ENCODE data around the gene PILRA. TPM values are rescaled to one million over a fixed set of nuclear protein-coding genes. Genes with fewer than 3 reads are reported as not detected.
A peak's percentile ranks its signal among the peaks of the same experiment; 100 is the strongest.

The PILRA gene
- total RNA-seq, 3 donors from 2014 or later, result 4.3 to 9.9 (median 7.9) TPM

GRCh38 chr7:100430493-100431285, 57.4 kb downstream of the PILRA start:
- intact Hi-C loops (cut with DNase I; ENCODE audit: low total_unique reads), result no loop called here
- no peaks in the 10 kb centered on the region for H3K36me3 ChIP-seq
- H3K27me3 ChIP-seq, result no peaks in the 10 kb centered on the region
- H3K4me3 ChIP-seq, result peak overlapping the region; percentile 85 to 98 (median 88)
- TF ChIP-seq POLR2AphosphoS5 (IDR thresholded peaks at IDR 0.05) (no peak), POLR2A (IDR thresholded peaks at IDR 0.05) (no peak), CTCF (IDR thresholded peaks at IDR 0.05) (no peak)
- DNase-seq (ENCODE audit: low spot score in 2 of 2), result no peak
- peaks cover 8 to 33% of the 10 kb centered on the region in 2 donors for H3K4me1 ChIP-seq
- peak overlapping the region; percentile 99 to 100 for H3K27ac ChIP-seq
- no peaks in the 10 kb centered on the region for H3K9me3 ChIP-seq

GRCh38 chr7:100431286-100431735, 58.0 kb downstream of the PILRA start:
- peak overlapping the region; percentile 99 to 100 for H3K27ac ChIP-seq
- no peak for DNase-seq (ENCODE audit: low spot score in 2 of 2)
- H3K9me3 ChIP-seq, result no peaks in the 10 kb centered on the region
- peak overlapping the region in 2 of 3 donors; percentile 88 to 98 for H3K4me3 ChIP-seq
- H3K27me3 ChIP-seq, result no peaks in the 10 kb centered on the region
- no peaks in the 10 kb centered on the region for H3K36me3 ChIP-seq
- intact Hi-C loops (cut with DNase I; ENCODE audit: low total_unique reads), result no loop called here
- TF ChIP-seq POLR2AphosphoS5 (IDR thresholded peaks at IDR 0.05), result no peak
- TF ChIP-seq CTCF (IDR thresholded peaks at IDR 0.05), result no peak
- no peak for TF ChIP-seq POLR2A (IDR thresholded peaks at IDR 0.05)
- peaks cover 8 to 33% of the 10 kb centered on the region in 2 donors for H3K4me1 ChIP-seq

- Histone ChIP-seq H3K4me3 (peak overlapping the region in 1 of 3 donors; percentile 98), H3K4me1 (peaks cover 8 to 33% of the 10 kb centered on the region in 2 donors), H3K36me3 (no peaks in the 10 kb centered on the region), H3K27me3 (no peaks in the 10 kb centered on the region), H3K27ac (peak overlapping the region; percentile 99 to 100), H3K9me3 (no peaks in the 10 kb centered on the region)
- intact Hi-C loops (cut with DNase I; ENCODE audit: low total_unique reads), result no loop called here
- TF ChIP-seq POLR2AphosphoS5 (IDR thresholded peaks at IDR 0.05), result no peak
- no peak for TF ChIP-seq CTCF (IDR thresholded peaks at IDR 0.05)
- TF ChIP-seq POLR2A (IDR thresholded peaks at IDR 0.05), result no peak
- DNase-seq (ENCODE audit: low spot score in 2 of 2), result no peak
Observed at GRCh38 chr7:100432053-100432452, 58.8 kb downstream of the PILRA start.

- Histone ChIP-seq H3K27ac (peak overlapping the region; percentile 76 to 99), H3K36me3 (no peaks in the 10 kb centered on the region), H3K9me3 (no peaks in the 10 kb centered on the region), H3K27me3 (no peaks in the 10 kb centered on the region), H3K4me1 (peaks cover 8 to 33% of the 10 kb centered on the region in 2 donors), H3K4me3 (peak overlapping the region in 1 of 3 donors; percentile 98)
- no peak for TF ChIP-seq CTCF (IDR thresholded peaks at IDR 0.05)
- no peak for TF ChIP-seq POLR2A (IDR thresholded peaks at IDR 0.05)
- no peak for TF ChIP-seq POLR2AphosphoS5 (IDR thresholded peaks at IDR 0.05)
- DNase-seq (ENCODE audit: low spot score in 2 of 2), result no peak
- intact Hi-C loops (cut with DNase I; ENCODE audit: low total_unique reads), result no loop called here
Observed at GRCh38 chr7:100432621-100433275, 59.5 kb downstream of the PILRA start.

- Histone ChIP-seq H3K4me1 (peaks cover 8 to 33% of the 10 kb centered on the region in 2 donors), H3K27ac (peak overlapping the region; percentile 76 to 99), H3K27me3 (no peaks in the 10 kb centered on the region), H3K9me3 (no peaks in the 10 kb centered on the region), H3K36me3 (no peaks in the 10 kb centered on the region), H3K4me3 (no peak overlapping the region)
- DNase-seq (ENCODE audit: low spot score in 2 of 2), result no peak
- TF ChIP-seq CTCF (IDR thresholded peaks at IDR 0.05), result no peak
- no peak for TF ChIP-seq POLR2A (IDR thresholded peaks at IDR 0.05)
- TF ChIP-seq POLR2AphosphoS5 (IDR thresholded peaks at IDR 0.05), result no peak
- intact Hi-C loops (cut with DNase I; ENCODE audit: low total_unique reads), result no loop called here
Observed at GRCh38 chr7:100433276-100433591, 59.9 kb downstream of the PILRA start.
